Measurements from ENCODE around the gene NANOGP8. TPM values are rescaled to one million over a fixed set of nuclear protein-coding genes. Genes with fewer than 3 reads are reported as not detected.

Gene NANOGP8, protein sequence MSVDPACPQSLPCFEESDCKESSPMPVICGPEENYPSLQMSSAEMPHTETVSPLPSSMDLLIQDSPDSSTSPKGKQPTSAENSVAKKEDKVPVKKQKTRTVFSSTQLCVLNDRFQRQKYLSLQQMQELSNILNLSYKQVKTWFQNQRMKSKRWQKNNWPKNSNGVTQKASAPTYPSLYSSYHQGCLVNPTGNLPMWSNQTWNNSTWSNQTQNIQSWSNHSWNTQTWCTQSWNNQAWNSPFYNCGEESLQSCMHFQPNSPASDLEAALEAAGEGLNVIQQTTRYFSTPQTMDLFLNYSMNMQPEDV
- 0.43 and 0.91 TPM in 2 replicates for total RNA-seq

DNA sequence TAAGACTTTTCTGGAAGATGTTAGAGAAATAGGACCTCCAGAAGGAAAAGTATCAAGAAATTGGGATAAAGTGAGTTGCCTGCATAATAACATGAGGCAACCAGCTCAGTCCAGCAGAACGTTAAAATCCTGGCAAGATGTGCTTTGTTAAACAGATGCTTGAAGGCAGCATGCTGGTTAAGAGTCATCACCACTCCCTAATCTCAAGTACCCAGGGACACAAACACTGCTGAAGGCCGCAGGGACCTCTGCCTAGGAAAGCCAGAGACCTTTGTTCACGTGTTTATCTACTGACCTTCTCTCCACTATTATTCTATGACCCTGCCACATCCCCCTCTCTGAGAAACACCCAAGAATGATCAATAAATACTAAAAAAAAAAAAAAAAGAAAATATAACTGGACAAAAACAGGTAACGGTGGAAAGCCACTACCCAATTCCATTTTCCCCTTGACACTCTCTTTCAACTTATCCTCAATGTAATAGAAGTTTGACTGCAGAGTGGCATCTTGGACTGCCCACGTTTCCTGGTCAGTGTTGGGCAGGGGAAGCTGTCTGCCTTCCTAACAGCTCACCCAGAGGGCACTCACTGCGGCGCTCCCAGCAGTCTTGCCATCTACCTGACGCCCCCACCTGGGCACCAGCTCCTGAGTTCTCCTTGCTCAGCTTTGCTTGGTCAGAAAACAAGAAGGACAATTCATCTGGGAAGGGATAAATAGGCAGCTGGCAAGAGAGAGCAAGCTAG is at the start of gene NANOGP8:
TSS of gene NANOGP8 (minus strand) at position 120 of the 744 bp plus-strand sequence. CDS start 185 bp downstream, outside the sequence.

Other genes with a start within 250 kb of the NANOGP8 start
- gene AQR, start 115.6 kb downstream of the NANOGP8 start, total RNA-seq: 34.8 and 35.0 TPM in 2 replicates
- gene ZNF770, start 97.0 kb downstream of the NANOGP8 start, total RNA-seq: 45.5 and 47.7 TPM in 2 replicates